Neuron (in vitro differentiated cells): Measurements from ENCODE around the gene KCNH6.

ENCODE experiments used
- H2AFZ ChIP-seq: one replicate; pipeline ENCODE4 v1.6.1; 2013; ENCODE audit warnings: low read depth, mild to moderate bottlenecking, inconsistent platforms, low read length, moderate library complexity
- H3K27me3 ChIP-seq: one replicate; pipeline ENCODE4 v1.6.1; 2013; ENCODE audit warnings: low read length; ENCODE audit not compliant: insufficient read depth
- H3K36me3 ChIP-seq: one replicate; pipeline ENCODE4 v1.6.1; 2013; ENCODE audit warnings: low read length; ENCODE audit not compliant: insufficient read depth
- H3K4me1 ChIP-seq: one replicate; pipeline ENCODE4 v1.6.1; 2013; ENCODE audit warnings: low read length; ENCODE audit not compliant: insufficient read depth
- H3K4me3 ChIP-seq: 2 replicates; pipeline ENCODE4 v1.5.1; 2013; ENCODE audit warnings: mild to moderate bottlenecking, low read length, moderate library complexity
- H3K9me3 ChIP-seq: one replicate; pipeline ENCODE4 v1.6.1; 2013; ENCODE audit warnings: low read length

The KCNH6 gene

DNA sequence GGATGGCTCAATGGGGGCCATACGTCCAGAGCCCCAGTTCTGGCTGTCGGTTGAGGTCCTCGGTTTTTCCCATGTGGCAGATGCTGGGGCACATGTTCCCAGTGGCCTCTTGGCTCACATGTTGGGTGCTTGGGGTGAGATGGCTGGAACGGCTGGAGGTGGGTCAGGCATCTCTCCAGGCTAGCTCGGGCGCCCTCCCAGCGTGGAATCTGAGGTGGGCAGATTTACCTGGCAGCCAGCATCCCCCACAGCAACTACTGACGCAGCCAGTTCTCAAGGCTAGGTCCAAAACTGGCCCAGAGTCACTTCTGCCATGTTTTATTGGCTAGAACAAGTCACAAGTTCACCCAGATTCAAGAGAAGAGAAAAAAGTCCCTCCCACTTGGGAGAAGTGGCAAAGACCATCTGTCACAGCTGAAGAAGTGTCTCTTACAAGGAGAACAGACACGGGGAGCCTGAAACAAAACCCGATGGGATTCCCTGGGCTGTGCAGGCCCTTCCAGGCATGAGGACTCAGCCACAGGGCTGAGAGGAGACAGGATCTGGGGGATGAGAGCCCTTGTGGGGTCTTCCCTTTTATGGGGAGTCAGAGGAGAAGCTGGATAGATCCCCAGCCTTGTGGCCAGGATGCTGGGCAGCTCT lies 31.1 kb upstream of the KCNH6 start:
- no peaks in the 10 kb centered on the region for H3K36me3 ChIP-seq
- peaks cover 50% of the 10 kb centered on the region for H3K27me3 ChIP-seq
- H3K9me3 ChIP-seq = no peaks in the 10 kb centered on the region
- no peak overlapping the region for H3K4me3 ChIP-seq
- no peak overlapping the region for H2AFZ ChIP-seq
- no peaks in the 10 kb centered on the region for H3K4me1 ChIP-seq

DNA sequence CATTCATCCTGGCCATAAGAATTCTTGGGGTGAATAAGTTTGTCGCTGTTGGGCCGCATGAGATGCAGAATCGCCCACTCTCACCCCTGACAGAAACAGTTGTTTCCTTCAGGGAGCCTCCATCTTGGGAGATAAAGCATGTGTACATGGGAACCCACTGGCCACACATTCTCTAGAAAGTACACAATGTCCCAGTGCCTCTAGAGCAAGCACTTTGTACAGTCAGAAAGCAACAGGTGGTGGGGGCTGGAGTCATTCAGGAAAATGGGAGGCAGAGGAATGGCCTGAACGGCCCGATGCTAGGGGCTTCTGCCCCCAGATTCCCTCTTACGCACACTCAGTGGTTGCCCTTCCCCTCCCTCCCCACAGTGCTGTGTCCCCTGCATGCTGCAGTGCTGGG lies 30.2 kb upstream of the KCNH6 start:
- Histone ChIP-seq H3K27me3 (peaks cover 46% of the 10 kb centered on the region), H3K4me3 (no peak overlapping the region), H3K36me3 (no peaks in the 10 kb centered on the region), H3K9me3 (no peaks in the 10 kb centered on the region), H3K4me1 (peaks cover 6% of the 10 kb centered on the region), H2AFZ (no peak overlapping the region)

DNA sequence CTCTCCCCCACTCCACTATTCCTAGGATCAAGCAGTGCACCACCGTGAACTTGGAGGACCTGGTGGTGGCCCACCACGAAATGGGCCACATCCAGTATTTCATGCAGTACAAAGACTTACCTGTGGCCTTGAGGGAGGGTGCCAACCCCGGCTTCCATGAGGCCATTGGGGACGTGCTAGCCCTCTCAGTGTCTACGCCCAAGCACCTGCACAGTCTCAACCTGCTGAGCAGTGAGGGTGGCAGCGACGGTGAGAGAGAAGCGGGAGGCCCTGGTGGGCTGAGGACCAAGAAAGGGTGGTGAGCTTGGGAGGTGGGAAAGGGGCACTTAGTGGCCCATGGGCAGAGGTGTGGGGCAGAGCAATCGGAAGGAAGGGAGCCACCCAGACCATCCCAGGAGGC lies 29.7 kb upstream of the KCNH6 start:
- Histone ChIP-seq H3K9me3 (no peaks in the 10 kb centered on the region), H3K36me3 (no peaks in the 10 kb centered on the region), H3K4me1 (peaks cover 10% of the 10 kb centered on the region), H3K27me3 (peaks cover 46% of the 10 kb centered on the region), H3K4me3 (no peak overlapping the region), H2AFZ (no peak overlapping the region)

DNA sequence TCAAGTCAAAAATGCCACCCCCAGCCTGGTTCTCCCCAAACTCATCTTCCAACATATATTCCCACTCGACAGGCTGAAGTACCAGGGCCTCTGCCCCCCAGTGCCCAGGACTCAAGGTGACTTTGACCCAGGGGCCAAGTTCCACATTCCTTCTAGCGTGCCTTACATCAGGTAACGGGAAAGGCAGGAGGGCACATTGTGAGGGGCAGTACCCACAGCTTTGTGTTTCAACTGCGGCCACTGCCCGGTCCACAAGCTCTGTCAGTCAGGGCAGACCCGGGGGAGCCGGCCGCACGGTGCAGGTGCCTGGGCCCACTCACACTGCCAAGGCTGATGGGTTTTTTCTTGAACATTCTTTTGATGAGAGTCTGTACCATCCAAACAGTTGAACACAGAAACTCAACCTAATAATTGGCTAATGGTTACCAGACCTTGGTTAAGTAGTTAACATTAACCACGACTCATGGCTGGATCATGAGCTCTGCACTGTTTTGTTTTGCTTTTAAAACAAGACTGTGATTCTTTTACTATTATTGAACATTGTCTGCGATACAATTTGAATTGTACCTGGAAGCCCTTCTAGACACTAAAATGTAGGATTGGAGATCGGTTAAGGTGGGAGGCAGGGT lies 28.7 kb upstream of the KCNH6 start:
- no peaks in the 10 kb centered on the region for H3K9me3 ChIP-seq
- H2AFZ ChIP-seq = no peak overlapping the region
- peaks cover 38% of the 10 kb centered on the region for H3K27me3 ChIP-seq
- H3K4me1 ChIP-seq = peaks cover 13% of the 10 kb centered on the region
- no peak overlapping the region for H3K4me3 ChIP-seq
- H3K36me3 ChIP-seq = no peaks in the 10 kb centered on the region

DNA sequence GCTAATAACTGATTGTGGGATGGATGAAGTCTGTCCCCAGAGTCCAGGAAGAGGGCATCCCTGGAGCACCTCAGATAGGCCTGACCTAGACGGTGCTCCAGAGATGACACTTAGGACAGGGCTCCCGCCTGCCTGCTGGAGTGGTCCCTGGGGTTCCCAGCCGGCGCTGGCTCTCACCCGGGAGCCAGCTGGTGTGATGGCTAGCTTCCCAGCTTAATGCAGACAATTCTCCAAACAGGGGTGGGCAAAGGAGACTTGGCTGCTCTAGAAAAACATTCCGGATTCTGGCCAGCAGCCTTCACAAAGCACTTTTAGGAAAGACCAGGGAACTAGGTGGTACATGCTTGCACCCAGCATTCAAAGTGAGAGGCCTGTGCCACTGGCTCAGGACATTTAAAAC lies 27.7 kb upstream of the KCNH6 start:
- Histone ChIP-seq H3K4me3 (no peak overlapping the region), H2AFZ (no peak overlapping the region), H3K9me3 (no peaks in the 10 kb centered on the region), H3K36me3 (no peaks in the 10 kb centered on the region), H3K27me3 (peaks cover 29% of the 10 kb centered on the region), H3K4me1 (peaks cover 13% of the 10 kb centered on the region)

DNA sequence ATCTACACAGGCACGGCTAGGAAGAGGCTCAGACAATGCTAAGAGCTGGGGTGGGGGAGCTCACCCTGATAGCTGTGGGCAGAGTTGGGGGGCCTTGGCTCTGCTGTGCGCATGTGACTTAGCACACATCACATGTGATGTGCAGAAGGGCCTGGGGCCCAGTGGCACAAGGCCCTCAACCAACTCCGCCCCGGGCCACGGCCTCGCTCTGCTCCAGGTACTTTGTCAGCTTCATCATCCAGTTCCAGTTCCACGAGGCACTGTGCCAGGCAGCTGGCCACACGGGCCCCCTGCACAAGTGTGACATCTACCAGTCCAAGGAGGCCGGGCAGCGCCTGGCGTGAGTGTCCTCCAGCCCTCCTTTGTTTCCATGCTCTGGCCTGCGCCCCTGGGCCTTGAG lies 27.0 kb upstream of the KCNH6 start:
- Histone ChIP-seq H3K4me3 (no peak overlapping the region), H3K36me3 (no peaks in the 10 kb centered on the region), H3K4me1 (peaks cover 13% of the 10 kb centered on the region), H2AFZ (no peak overlapping the region), H3K9me3 (no peaks in the 10 kb centered on the region), H3K27me3 (peaks cover 24% of the 10 kb centered on the region)

DNA sequence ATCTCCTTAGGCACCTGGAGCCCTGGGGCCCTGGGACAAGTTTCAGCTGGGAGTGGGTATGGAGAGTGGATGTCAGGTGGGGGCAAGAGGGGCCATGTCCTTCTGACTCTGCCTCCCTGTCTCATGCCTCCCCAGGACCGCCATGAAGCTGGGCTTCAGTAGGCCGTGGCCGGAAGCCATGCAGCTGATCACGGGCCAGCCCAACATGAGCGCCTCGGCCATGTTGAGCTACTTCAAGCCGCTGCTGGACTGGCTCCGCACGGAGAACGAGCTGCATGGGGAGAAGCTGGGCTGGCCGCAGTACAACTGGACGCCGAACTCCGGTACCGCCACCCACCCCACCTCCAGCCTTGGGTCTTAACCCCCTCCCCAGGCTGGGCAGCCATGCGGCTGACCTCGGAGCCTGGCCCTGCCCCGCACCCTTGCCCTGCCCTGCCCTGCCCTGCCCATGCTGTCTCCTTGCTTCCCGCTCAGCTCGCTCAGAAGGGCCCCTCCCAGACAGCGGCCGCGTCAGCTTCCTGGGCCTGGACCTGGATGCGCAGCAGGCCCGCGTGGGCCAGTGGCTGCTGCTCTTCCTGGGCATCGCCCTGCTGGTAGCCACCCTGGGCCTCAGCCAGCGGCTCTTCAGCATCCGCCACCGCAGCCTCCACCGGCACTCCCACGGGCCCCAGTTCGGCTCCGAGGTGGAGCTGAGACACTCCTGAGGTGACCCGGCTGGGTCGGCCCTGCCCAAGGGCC lies 26.3 kb upstream of the KCNH6 start:
- H3K9me3 ChIP-seq = no peaks in the 10 kb centered on the region
- H3K4me3 ChIP-seq = no peak overlapping the region
- peaks cover 17% of the 10 kb centered on the region for H3K27me3 ChIP-seq
- peaks cover 13% of the 10 kb centered on the region for H3K4me1 ChIP-seq
- H3K36me3 ChIP-seq = no peaks in the 10 kb centered on the region
- H2AFZ ChIP-seq = no peak overlapping the region

DNA sequence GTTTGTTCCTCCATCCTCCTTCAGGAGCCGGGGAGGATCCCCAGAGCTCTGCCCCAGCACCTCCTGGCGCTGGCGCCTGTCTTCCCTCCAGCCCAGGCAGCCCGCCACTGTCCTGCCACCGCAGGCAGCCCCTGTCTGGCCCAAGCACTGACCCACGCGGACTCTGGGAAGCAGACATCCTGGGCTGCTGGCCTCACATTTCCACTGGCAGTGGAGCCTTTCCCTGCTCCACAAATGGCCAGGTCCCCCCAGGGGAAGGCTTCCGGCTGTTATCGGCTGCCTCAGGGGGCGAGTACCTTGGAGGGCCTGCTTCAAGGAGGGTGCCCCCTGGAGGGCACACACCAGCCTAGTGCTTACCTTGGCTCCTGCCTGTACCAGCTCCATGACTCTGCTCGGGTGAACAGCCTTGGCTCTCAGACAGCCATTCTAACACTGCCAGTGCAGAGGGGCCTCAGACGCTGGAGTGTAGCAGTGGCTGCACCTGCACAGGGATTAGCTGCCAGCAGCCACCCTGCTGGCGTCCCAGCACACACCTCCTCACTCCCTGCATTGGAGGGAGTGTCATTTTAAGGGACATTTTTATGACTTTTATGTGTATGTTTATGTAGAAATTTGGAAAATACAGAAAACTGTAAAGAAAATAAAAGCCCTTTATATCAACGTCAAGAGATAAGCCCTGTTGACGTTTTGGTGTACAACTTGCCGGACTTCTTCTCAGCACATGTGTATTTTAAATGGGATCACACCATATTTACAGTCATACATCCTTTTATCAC lies 25.3 kb upstream of the KCNH6 start:
- Histone ChIP-seq H3K9me3 (no peaks in the 10 kb centered on the region), H3K4me1 (peaks cover 17% of the 10 kb centered on the region), H3K4me3 (no peak overlapping the region), H3K27me3 (peaks cover 8% of the 10 kb centered on the region), H3K36me3 (no peaks in the 10 kb centered on the region), H2AFZ (no peak overlapping the region)

DNA sequence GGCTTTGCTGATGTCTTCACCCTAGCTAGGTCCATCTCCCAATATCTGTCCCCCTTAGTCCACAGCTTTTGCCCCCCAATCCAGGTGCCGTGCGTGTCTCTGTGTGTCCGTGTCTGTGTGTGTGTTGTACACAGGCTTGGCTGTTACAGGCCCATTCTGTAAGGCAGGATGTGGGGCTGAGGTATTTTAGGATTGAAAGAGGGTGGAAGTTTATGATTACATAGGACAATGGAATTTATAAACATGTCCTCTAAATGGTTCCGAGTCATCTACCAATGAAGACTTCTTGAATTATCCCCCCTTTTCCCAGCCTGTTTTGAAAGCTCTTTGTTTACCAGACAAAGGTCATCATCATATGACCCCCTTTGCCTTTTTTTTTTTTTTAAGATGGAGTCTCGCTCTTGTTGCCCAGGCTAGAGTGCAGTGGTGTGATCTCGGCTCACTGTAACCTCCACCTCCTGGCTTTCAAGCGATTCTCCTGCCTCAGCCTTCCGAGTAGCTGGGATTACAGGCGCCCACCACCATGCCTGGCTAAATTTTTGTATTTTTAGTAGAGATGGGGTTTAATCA lies 24.4 kb upstream of the KCNH6 start:
- H3K9me3 ChIP-seq = no peaks in the 10 kb centered on the region
- H3K4me1 ChIP-seq = peaks cover 23% of the 10 kb centered on the region
- no peak overlapping the region for H3K4me3 ChIP-seq
- H3K27me3 ChIP-seq = peaks cover 2% of the 10 kb centered on the region
- no peak overlapping the region for H2AFZ ChIP-seq
- no peaks in the 10 kb centered on the region for H3K36me3 ChIP-seq

DNA sequence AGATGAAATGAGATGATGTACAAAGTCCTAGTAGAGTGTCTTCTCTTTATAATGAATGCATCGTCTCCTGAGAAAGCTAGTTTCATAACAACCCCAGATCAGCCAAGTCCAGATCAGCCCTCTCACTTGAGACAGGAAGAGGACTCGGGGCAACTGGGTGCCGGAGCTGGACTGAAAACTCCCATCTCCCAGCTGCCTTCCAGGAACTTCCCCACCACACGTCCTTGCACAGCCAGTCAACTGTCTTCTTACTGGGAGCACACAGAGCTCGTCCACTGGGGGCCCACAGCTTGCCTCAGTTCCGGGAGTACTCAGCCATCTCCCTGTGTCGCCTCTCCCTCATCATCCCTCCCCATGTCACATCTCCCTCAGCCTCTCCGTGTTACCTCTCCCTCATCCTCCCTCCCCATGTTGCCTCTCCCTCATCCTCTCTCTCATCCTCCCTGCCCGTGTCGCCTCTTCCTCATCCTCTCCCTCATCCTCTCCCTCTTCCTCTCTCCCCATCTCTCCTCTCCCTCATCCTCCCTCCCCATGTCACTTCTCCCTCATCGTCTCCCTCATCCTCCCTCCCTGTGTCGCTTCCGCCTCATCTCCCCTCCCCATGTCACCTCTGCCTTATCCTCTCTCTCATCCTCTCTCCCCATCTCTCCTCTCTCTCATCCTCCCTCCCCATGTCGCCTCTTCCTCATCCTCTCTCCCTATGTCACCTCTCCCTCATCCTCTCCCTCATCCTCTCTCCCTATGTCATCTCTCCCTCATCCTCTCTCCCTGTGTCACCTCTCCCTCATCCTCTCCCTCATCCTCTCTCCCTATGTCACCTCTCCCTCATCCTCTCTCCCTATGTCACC lies 22.4 kb upstream of the KCNH6 start:
- Histone ChIP-seq H3K36me3 (no peaks in the 10 kb centered on the region), H2AFZ (no peak overlapping the region), H3K4me1 (peaks cover 24% of the 10 kb centered on the region), H3K4me3 (no peak overlapping the region), H3K27me3 (no peaks in the 10 kb centered on the region), H3K9me3 (peaks cover 2% of the 10 kb centered on the region)

DNA sequence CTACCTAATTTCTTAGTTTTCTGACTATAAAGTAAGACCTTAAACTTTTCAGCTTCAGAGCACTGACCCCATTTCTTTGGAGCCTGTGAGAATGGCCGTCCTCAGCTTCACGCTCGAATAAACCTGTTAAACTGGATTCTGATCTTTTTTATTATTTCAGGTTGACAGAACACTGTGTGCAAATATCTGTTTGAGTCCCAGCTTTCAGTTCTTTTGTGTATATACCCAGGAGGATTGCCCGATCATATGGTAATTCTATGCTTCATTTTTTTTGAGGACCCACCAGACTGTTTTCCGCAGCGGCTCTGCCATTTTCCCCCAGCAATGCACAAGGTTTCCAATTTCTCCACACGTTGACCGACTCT lies 19.8 kb upstream of the KCNH6 start:
- Histone ChIP-seq H3K9me3 (peaks cover 2% of the 10 kb centered on the region), H2AFZ (no peak overlapping the region), H3K36me3 (no peaks in the 10 kb centered on the region), H3K4me3 (peak overlapping the region; percentile 2), H3K4me1 (peaks cover 15% of the 10 kb centered on the region), H3K27me3 (no peaks in the 10 kb centered on the region)

DNA sequence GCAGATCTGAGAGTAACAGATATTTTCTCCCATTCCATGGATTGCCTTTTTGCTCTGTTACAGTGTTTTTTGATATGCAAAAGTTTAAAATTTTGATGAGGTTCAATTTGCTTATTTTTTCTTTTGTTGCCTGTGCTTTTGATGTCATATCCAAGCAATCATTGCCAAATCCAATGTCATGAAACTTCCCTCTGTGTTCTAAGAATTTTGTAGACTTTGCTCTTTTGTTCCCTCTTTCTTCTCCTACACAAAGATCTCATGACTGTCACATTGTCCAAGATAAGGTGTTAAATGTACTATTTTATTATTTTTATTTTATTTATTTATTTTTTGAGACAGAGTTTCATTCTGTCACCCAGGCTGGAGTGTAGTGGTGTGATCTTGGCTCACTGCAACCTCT lies 18.9 kb upstream of the KCNH6 start:
- Histone ChIP-seq H3K4me3 (no peak overlapping the region), H2AFZ (no peak overlapping the region), H3K9me3 (peaks cover 2% of the 10 kb centered on the region), H3K36me3 (no peaks in the 10 kb centered on the region), H3K27me3 (peaks cover 4% of the 10 kb centered on the region), H3K4me1 (peaks cover 11% of the 10 kb centered on the region)
